Measurements from ENCODE around the gene PGM2.
"Not testable (repeated sequence)": the region's sequence is repeated elsewhere in the genome, so short reads cannot be mapped to it uniquely, and the experiment has no call there.

Gene PGM2

DNA sequence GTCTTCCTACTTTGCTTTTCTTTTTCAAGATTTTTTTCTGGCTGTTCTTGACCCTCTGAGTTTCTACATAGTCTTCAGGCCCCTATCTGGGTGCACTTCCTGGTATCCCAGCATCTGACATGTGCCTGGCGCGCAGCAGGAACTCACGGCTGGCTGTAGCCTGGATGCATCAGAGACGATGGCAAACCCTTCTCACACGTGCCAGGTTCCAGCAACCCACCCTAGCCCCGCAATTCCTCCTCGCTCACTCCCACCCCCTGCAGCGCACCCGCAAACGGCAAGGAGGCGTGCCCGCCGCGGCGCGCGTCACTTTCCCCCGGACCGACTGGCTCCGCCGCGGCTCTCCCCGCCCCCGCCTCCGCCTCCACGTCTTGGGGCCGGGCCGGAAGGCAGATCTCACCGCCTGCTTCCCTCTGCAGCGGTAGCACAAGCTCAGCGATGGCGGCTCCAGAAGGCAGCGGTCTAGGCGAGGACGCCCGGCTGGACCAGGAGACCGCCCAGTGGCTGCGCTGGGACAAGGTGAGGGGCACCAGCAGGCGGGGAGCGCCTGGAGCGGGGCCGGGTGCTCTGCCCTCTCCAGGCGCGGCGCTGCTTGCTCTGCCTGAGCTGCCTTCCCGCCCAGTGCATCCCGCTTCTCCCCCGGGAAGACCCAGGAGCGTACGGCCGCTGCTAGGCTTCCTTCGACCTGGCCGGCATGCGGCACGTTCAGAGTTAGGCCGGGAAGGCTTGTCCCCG lies at the start of gene PGM2:
TSS of gene PGM2 (plus strand) at position 392 of the 735 bp plus-strand sequence. CDS start at position 439, 47 bp downstream.
- peak; percentile 37 for DNase-seq

DNA sequence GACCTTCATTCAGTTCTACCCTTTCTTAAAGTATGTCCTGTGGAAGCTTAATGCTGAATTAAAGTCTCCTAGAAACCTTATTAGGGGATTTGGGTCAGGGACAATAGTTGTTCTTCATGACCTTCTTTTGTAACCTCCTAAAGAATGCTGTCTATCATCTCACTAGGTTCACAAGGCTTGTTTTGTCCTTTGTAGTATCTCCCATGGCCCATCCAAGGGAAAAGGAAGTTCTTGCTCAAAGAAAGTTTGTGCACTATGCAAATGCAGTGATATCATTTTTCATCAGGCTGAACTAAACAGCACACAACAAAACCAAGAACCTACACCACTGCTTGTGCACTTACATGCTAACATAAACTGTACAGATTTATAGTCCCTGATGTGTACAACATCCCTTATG lies 46.6 kb upstream of the PGM2 start:
- DNase-seq = no peak

DNA sequence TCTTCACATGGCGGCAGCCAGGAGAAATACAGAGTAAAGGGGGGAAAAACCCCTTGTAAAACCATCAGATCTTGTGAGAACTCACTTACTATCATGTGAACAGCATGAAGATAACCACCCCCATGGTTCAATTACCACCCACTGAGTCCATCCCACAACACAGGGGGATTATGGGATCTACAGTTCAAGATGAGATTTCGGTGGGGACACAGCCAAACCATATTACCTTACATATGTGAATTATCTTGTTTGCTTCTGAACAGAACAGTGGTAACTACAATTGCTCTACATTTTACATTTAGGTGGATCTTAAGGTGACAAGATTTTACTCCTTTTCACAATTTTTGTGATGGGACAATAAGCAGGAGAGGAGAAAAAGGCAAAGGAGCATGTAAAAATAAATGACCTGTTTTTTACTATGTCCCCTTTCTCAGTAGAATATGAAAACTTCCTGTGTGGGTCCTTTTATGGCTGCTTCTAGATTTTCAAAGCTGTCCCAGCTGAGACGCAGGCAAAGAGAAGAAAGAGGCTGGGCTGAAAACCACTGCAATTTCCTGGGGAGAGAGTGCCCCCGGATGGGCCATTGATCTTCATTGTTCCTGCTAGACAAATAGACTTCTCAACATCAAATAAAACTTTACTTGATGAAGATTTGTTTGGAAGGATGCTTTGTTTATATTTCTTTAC lies 45.9 kb upstream of the PGM2 start:
- DNase-seq = no peak

DNA sequence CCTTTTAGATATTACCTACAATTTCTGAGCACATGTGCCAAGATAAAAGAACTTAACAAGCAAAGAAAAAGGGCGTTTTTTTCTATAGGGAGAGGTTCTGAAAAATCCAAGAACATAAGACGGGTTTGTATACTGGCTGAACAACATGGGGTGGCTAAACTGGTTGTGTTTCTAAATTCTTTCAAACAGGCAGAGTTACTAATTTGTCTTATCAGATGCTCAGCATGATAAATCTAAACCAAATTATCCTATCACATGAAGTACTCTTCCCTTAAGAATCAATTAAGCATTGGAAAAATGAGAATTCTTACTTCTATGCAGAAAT lies 45.4 kb upstream of the PGM2 start:
- no peak for DNase-seq

DNA sequence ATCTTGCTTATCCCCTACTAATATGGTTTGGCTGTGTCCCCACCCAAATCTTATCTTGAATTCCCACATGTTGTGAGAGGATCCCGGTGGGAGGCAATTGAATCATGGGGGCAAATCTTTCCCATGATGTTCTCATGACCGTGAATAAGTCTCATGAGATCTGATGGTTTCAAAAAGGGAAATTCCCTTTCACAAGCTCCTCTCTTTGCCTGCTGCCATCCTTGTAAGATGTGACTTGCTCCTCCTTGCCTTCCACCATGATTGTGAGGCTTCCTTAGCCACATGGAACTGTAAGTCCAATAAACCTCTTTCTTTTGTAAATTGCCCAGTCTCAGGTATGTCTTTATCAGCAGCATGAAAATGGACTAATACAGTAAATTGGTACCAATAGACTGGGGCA lies 40.2 kb upstream of the PGM2 start:
- DNase-seq = not testable (repeated sequence)

DNA sequence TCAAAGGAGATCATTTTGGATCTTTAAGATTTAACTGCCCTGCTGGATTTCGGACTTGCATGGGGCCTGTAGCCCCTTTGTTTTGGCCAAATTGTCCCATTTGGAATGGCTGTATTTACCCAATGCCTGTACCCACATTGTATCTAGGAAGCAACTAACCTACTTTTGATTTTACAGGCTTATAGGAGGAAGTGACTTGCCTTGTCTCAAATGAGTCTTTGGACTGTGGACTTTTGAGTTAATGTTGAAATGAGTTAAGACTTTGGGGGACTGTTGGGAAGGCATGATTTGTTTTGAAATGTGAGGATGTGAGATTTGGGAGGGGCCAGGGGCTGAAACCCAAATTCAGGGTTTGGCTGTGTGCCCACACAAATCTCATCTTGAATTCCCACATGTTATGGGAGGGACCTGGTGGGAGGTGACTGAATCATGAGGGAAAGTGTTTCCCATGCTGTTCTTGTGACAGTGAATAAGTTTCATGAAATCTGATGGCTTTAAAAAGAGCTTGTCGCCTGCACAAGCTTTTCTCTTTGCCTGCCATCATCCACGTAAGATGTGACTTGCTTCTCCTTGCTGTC lies 38.5 kb upstream of the PGM2 start:
- not testable (repeated sequence) for DNase-seq

DNA sequence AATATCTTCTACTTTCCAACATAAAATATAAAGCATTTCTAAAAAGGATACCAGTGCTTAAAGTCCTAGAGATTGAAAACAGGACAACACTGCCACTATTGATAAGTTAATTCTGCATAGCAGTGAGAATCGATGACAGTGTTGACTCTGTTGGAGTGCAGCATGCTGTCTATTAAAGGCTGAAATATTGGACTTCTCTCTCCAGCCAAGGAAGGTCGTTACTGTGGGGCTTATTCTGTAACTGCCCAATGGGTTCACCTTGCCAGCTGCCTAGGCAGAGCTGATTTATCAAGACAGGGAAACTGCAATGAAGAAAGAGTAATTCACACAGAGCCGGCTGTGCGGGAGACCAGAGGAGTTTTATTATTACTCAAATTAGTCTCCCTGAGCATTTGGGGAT lies 37.7 kb upstream of the PGM2 start:
- DNase-seq = no peak

DNA sequence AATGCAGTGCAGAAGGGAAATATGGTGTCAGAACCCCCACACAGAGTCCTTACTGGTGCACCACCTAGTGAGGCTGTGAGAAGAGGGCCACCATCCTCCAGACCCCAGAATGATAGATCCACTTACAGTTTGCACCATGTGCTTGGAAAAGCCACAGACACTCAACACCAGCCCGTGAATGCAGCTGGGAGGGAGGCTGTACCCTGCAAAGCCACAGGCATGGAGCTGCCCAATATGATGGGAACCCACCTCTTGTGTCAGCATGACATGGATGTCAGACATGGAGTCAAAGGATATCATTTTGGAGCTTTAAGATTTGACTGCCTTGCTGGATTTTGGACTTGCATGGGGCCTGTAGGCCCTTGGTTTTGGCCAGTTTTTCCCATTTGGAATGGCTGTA lies 34.2 kb upstream of the PGM2 start:
- no peak for DNase-seq

DNA sequence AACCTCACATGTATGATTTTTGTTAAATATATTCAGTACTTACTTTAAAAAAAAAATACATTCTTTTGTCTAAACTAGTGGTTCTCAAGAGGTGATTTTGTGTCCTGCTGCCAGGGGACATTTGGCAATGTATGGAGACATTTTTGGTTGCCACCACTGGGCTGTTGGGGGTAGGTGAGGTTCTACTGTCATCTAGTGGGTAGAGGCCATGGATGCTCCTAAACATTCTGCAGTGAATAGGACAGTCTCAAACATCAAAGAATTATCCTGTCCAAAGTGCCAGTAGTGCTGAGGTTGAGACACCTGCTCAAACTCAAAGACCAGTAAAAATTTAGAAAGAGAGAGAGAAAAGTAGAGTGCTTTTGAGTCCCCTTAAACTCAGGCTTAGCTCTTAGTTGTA lies 32.9 kb upstream of the PGM2 start:
- DNase-seq = no peak

DNA sequence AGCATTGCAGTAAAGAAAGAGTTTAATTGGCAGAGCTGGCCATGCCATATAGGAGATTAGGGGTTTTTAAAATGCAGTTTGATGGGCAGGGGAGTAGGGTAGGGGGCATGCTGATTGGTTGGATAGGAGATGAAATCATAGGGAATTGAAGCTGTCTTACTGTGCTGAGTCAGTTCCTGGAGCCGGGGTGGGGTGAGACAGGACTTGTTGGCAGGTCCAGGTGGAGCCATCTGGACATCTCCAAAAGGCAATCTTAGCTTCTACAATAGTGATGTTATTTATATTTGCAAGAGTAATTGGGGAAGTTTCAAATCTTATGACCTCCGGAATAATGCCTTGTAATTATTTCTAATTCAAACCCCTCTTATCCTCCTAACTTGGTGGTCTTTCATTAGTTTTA lies 32.4 kb upstream of the PGM2 start:
- DNase-seq = no peak

DNA sequence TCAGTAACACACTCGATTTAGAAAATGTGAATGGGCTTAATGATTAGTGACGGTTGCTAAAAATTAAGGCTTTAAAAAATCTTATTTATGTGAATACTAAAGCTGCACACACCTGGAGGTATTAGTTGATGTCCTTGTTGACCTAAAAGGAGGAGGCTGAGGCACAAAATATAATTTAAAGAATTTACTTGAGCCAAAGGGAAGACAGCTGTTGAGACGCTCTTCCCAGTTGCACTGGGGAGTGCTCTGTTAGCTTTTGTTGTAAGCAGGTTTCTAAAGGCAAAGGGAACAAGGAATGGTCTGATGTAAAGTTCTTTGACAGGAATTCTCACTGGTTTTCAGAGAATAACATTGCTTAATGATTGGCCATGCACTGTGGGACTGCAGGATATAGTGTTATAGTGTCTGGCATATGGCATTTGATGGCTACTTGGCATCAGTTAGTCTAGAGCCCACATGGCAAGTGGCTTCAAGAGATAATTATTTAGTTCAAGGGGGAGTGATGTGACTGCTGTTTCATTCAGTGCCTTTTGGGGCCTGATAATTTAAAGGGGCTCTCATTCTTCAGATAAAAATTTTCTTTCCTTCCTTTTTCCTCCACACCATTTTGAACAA lies 30.8 kb upstream of the PGM2 start:
- no peak for DNase-seq

DNA sequence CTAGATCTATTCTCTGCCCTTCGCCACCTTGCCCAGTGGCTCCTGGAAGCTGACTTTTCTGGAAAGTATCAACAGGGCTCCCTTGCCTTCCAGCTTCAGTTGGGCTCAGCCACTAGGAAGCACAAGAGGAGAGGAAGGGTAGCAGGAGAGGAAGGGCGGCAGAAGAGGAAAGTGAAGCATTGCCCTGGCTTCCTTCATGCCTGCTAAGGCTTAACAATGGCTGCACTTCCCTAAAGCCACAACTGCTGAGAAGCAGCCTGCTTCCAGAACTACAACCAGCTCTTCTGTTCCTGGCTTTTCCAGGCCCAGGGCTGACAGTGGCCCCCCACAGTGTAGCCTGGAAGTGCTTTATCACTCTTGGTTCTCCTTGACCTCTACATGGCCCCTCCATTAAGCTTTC lies 29.1 kb upstream of the PGM2 start:
- no peak for DNase-seq

DNA sequence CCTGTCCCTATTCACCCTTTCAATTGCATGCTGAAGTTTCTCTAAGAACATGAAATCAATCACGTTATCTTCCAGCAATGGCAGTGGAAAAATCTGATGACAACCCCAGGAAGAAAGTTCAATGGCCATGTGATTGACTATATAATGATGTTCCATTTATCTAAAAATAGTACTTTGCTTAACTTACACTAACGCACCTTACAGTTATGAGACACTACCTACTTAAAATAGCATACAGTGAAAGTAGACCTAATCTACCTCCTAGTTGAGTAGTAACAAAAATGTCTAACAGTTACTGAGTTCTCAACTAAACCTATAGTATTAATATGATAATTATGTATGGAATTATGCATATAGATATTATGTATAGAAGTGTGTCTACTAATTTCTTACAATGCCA lies 28.6 kb upstream of the PGM2 start:
- DNase-seq = no peak

DNA sequence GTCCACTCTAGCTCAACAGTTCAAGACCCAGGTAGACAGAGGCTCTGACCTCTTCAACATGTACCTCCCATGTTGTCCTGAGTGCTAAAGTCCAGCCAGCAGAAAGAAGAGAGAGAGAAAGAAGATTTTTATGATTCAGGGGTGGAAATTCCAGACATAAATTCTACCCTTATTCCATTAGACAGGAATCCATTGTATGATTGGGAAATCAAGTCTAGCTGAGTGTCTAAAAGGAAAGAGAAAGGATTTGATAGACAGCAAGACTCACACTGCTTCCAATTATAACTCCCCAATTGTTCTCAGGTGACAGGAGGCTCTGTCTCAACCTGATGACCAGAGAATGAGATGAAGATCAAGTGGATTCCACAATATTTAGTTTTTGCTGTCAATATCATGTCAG lies 27.9 kb upstream of the PGM2 start:
- no peak for DNase-seq

DNA sequence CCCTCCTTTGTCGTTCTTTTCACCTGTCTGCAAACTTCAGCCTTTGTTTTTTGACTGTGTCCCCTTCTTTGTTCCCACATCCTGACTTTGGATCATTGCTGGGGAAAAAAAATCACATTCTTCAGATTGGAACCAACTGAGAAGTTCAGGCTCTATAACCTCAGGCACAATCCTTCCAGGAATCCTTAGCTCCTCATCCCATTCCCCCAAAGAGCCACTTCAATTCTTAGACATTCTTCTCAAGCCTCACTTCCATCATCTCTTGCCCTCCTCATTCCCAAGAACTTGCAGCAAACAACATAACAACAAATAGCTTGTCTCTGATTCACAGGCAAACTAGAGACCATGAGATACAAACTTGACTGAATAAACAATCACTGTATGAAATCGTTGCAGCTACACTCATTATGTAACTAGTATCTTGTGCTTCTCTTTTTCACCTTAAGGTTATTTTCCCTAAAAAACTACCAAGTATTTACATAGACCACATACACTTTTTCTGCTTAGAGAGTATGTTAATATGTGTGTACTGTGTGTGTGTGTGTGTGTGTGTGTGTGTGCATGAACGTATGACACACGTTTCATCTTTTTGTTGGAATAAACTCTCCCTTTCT lies 26.4 kb upstream of the PGM2 start:
- no peak for DNase-seq

DNA sequence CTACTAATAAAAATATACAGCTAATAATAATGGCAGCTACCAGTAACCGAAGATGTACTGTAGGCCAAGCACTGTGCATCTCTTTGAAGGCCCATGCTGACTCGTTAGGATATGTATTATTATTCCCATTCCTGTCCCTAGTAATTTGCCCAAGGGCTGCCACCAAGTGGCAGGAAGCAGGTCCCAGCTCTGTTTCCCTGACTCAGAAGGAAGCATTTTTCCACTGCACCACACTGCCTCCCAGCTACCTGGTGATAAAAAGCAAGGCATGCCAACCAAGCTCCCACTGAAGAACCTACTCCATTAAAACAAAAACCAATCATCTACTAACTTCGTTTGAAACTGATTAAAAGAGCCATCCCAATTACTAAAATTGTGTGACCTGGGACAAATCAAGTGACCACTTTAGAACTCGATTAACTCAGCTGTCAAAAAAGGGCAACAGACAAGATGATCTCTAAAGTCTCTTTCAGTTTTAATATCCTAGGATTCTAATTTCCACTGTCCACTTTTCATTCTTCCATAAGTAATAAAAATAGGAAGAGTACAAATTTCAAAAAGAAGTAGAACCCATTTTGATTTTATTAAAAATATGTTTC lies 24.3 kb upstream of the PGM2 start:
- peak; percentile 34 for DNase-seq

DNA sequence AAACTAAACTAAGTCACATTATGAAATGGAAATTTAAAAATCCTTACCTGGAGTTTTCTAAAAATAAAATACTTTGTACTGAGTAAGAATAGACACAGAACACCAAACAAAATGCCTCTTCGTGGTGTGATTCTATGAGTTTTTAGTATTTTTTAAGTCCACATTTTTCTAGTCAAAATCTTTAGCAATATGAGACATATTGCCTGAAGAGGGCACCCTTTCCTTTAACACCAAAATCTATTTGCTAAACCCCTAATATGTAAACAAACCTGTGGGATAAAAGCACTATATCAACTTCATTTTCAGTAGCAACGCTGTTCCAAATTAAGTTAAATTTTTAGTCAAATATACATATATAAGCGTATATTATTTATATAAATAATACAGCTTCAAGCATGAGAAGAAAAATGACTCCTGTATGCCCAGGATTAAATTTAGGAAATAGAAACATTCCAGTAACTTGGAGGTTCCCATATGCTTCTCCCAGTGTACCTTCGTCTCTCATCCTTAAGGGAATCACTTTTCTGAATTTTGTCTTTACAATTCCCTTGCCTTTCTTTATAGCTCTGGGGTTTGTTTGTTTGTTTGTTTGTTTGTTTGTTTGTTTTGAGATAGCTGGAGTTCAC lies 23.0 kb upstream of the PGM2 start:
- DNase-seq = no peak

DNA sequence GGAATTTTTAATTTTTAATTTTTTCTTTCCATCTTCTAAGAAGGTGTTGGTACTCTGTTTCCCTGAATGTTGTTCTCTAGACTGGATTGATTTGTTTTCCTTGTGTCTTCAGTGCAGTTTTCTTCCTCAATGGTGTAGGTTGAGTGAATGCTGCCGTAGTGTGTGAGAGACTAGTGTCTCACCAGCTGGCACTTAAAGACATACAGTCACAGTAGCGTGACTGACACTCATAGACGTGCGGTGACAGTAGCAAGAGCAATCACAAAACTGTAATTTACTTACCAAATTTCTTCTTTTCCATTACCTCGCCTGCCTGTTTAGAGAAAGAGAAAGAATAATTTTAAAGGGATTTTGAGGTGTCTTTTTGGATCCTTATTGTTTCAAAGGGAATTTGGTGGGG lies 21.4 kb upstream of the PGM2 start:
- no peak for DNase-seq

DNA sequence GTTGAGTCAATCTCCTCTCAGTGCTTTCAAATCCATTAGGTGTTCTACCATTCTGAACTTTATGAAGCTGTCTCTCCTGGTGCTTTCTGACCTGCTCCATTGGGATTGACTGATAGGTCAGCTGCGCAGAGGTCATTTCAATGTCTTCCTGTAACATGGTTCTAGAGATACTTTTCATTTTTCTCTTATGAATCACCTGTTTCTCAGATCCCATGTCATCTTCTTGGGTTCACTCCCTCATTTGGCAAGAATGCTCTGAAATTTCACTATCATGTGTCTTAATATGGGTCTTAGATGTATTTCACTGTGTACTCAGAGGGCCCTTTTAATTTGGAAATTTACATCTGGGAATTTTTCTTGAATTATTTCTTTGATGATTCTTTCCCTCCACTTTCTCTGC lies 13.8 kb upstream of the PGM2 start:
- no peak for DNase-seq

DNA sequence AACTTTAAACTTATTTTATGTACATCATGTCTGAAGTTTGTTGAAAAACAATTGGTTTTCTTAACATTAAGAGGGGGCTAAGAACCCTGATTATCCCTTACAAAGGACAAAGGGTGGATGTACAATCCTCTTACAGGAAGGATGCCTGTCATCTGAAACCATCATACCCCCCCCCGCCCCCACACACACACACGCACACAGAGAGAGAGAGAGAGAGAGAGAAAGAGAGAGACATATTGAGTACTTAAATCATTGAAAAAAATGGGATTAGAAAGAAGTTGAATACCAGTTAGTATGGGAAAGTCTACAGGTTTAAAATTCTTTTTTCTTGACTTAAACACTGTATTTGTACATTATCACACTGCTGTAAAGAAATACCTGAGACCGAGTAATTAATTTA lies 10.9 kb upstream of the PGM2 start:
- no peak for DNase-seq

DNA sequence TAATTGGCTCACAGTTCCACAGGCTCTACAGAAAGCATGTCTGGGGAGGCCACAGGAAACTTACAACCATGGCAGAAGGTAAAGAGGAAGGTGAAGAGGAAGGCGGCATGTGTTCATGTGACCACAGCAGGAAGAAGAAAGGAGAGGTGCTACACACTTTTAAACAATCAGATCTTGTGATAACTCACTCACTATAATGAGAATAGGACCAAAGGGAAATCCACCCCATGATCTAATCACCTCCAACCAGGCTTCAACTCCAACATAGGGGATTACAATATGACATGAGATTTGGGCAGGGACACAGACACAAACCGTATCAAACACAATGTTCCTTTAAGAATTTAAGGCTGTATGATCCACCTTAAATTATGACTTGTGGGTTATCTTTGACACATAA lies 10.5 kb upstream of the PGM2 start:
- DNase-seq = no peak

DNA sequence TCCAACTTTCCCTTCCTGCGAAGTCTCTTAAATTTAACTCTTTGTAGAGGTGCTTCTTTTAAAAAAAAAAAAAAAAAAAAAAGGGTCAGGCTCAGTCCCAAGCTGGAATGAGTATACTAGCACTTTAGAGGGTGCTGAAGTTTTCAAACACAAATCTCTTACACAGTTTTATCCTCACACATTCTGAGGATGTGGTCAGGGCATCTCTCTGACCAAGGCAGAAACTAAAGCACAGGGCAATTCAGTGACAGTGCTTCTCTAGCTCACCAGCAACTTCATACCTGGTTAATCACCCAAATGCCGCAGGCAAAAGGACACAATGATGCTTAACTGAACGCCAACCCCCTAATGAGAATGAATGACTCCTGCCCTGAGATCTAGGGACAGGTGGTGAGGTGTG lies 9.8 kb upstream of the PGM2 start:
- DNase-seq = no peak

DNA sequence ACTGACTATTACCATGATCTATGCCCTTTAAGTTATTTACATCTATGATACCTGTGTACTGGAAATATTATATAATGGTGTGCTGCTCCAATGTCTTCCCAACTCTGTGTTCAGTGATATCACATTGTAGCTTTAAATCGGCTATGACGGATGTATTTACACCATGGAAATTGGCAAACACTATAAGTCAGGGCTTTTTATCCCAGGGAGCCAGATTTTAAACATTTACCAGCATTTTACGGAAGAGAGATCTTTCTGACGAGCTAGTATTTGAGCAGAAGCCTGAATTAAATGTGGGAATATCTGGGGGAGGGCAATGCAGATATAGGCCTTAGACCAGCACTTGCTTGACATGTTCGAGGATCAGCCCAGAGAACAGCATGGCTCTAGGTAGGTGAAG lies 7.7 kb upstream of the PGM2 start:
- DNase-seq = no peak
